Retinal pigment epithelial cell (primary cell): ENCODE measurements around the gene CDK3.

Experiments used
- DNase-seq: peaks from one replicate; pipeline ENCODE4 v3.0.0-alpha.2; 2010; ENCODE audit warnings: low read depth
- H3K4me3 ChIP-seq: 2 replicates; pipeline ENCODE4 v1.5.1; 2011; ENCODE audit warnings: mild to moderate bottlenecking, low read length, control low read depth, moderate library complexity
- CTCF ChIP-seq: conservative IDR thresholded peaks from 2 replicates; pipeline ENCODE4 v1.5.1; 2011; ENCODE audit warnings: low read depth, low read length, control low read depth, inconsistent platforms

CDK3 gene

GRCh38 chr17:76009969-76010661, 9.5 kb downstream of the CDK3 start:
- no peak overlapping the region for H3K4me3 ChIP-seq
- TF ChIP-seq CTCF: no peak
- DNase-seq: no peak

GRCh38 chr17:76011951-76012350, 11.3 kb downstream of the CDK3 start:
- TF ChIP-seq CTCF: no peak
- DNase-seq: no peak
- H3K4me3 ChIP-seq: no peak overlapping the region

- TF ChIP-seq CTCF: no peak
- H3K4me3 ChIP-seq: no peak overlapping the region
- DNase-seq: no peak
These were observed 12.8 kb downstream of the CDK3 start for GRCh38 chr17:76013377-76013932.

GRCh38 chr17:76014100-76014924, 13.7 kb downstream of the CDK3 start:
- TF ChIP-seq CTCF: peak; percentile 98
- peak; percentile 15 for DNase-seq
- no peak overlapping the region for H3K4me3 ChIP-seq

- no peak for TF ChIP-seq CTCF
- DNase-seq: no peak
- H3K4me3 ChIP-seq: no peak overlapping the region
These were observed 14.2 kb downstream of the CDK3 start for GRCh38 chr17:76014925-76015261.

- H3K4me3 ChIP-seq: no peak overlapping the region
- DNase-seq: no peak
- no peak for TF ChIP-seq CTCF
These were observed 17.1 kb downstream of the CDK3 start for GRCh38 chr17:76017481-76018339.
